HepG2 (cell line): ENCODE measurements around the gene ATP5F1C. TPM values are rescaled to one million over a fixed set of nuclear protein-coding genes. Genes with fewer than 3 reads are reported as not detected.

Experiments used
- ATAC-seq: fragments of 200-7000 bp; cut with Tn5 transposase; 3 replicates; pipeline ENCODE4 v1.9.1; 2020; ENCODE audit warnings: mild to moderate bottlenecking, moderate library complexity
- BruUV-seq: library from RNA; stranded (reverse); fragments of 400-500 nt; replicated peaks from 2 replicates; lab custom pipeline; 2021; lab: Mats Ljungman, UMichigan
- CTCF ChIA-PET: fragments of 300-600 bp; formaldehyde crosslinking; extraction: SDS; loops from one replicate; lab custom pipeline; 2021; ENCODE audit warnings: low total read pairs, inconsistent platforms, low intra/inter-chr PET ratio; lab: Yijun Ruan, JAX
- POLR2A ChIA-PET: fragments of 350-600 bp; sonication (Branson Sonifier 250); formaldehyde crosslinking; loops from one replicate; lab custom pipeline; 2020; ENCODE audit warnings: antibody characterized with exemption, inconsistent platforms; lab: Yijun Ruan, JAX
- DNase-seq: peaks from one replicate; pipeline ENCODE4 v3.0.0-alpha.2; 2015; ENCODE audit warnings: low spot score
- FAIRE-seq: peaks from 3 replicates; lab custom pipeline; 2011; peaks lifted over from hg19 to GRCh38; lab: Jason Lieb, UNC
- H2AFZ ChIP-seq: one replicate; pipeline ENCODE4 v1.6.1; 2011; ENCODE audit warnings: low read length, inconsistent platforms
- H3K27ac ChIP-seq: fragments of 300-600 bp; 3 replicates; pipeline ENCODE4 v1.8.0; 2011; ENCODE audit warnings: mixed run types, mild to moderate bottlenecking, mixed read lengths, low read length, inconsistent platforms; ENCODE audit not compliant: insufficient read depth; ENCODE audit errors: extremely low read length
- H3K27me3 ChIP-seq, 2 experiments: fragments of 200-600 bp in 1 of 2; 2 replicates in 1 of 2; 3 replicates in 1 of 2; pipeline versions ENCODE4 v1.6.0 to v1.8.0; 2011; ENCODE audit warnings: low read length in 2 of 2, mild to moderate bottlenecking in 2 of 2, moderate library complexity in 2 of 2, inconsistent platforms in 1 of 2; ENCODE audit not compliant: insufficient read depth in 2 of 2, control insufficient read depth in 1 of 2
- H3K36me3 ChIP-seq, 2 experiments: fragments of 200-600 bp in 1 of 2; replicated peaks in 1 of 2; 2 replicates in 1 of 2; 3 replicates in 1 of 2; pipeline versions ENCODE4 v1.5.1 to v1.8.0; 2011; ENCODE audit warnings: low read length in 2 of 2, inconsistent platforms in 1 of 2; ENCODE audit not compliant: insufficient read depth in 2 of 2, control insufficient read depth in 1 of 2
- H3K4me1 ChIP-seq: 2 replicates; pipeline ENCODE4 v1.5.1; 2012; ENCODE audit warnings: low read length, inconsistent platforms; ENCODE audit not compliant: insufficient read depth
- H3K4me2 ChIP-seq: 2 replicates; pipeline ENCODE4 v1.6.0; 2011; ENCODE audit warnings: low read depth, low read length, inconsistent platforms
- H3K4me3 ChIP-seq, 3 experiments: fragments of 200-600 bp in 1 of 3; sonication (generic), shearing (Covaris generic) in 1 of 3; replicated peaks in 1 of 3; 2 replicates each; pipeline ENCODE4 v1.5.1; 2011 to 2016; ENCODE audit warnings: low read length in 3 of 3, inconsistent platforms in 2 of 3, low read depth in 2 of 3, mild to moderate bottlenecking in 2 of 3, control low read depth in 1 of 3, mixed read lengths in 1 of 3; ENCODE audit not compliant: insufficient read depth in 1 of 3
- H3K79me2 ChIP-seq: one replicate; pipeline ENCODE4 v1.6.1; 2011; ENCODE audit warnings: low read length, inconsistent platforms; ENCODE audit not compliant: insufficient read depth
- H3K9ac ChIP-seq: 2 replicates; pipeline ENCODE4 v1.6.0; 2011; ENCODE audit warnings: mild to moderate bottlenecking, low read depth, low read length, inconsistent platforms; ENCODE audit not compliant: insufficient read depth
- H3K9me3 ChIP-seq: 2 replicates; pipeline ENCODE4 v1.5.1; 2012; ENCODE audit warnings: mild to moderate bottlenecking, low read length
- H4K20me1 ChIP-seq: 2 replicates; pipeline ENCODE4 v1.6.0; 2011; ENCODE audit warnings: inconsistent platforms, mild to moderate bottlenecking, low read length, moderate library complexity; ENCODE audit not compliant: insufficient read depth
- FOXP4 ChIP-seq: sonication (generic); formaldehyde crosslinking; IDR thresholded peaks from 2 replicates; pipeline ENCODE4 v1.4.0; 2020; ENCODE audit warnings: missing genetic modification reagents
- HOXA3 ChIP-seq: sonication (generic); formaldehyde crosslinking; IDR thresholded peaks from 2 replicates; pipeline ENCODE4 v1.5.0; 2020; ENCODE audit warnings: missing genetic modification reagents
- KMT2A ChIP-seq: sonication (generic); formaldehyde crosslinking; IDR thresholded peaks from 2 replicates; pipeline ENCODE4 v1.4.0; 2020; ENCODE audit warnings: missing genetic modification reagents
- LRRFIP1 ChIP-seq: sonication (generic); formaldehyde crosslinking; conservative IDR thresholded peaks from 2 replicates; pipeline ENCODE4 v1.4.0; 2020; ENCODE audit warnings: missing genetic modification reagents
- MAZ ChIP-seq, 2 experiments: sonication (generic) in 1 of 2; formaldehyde crosslinking in 1 of 2; IDR thresholded peaks; 2 replicates each; pipeline versions ENCODE4 v1.5.0 to v1.6.1; 2012 to 2020; ENCODE audit warnings: low read depth in 2 of 2, mild to moderate bottlenecking in 2 of 2, borderline replicate concordance in 1 of 2, improper control_type of control experiment in 1 of 2, low read length in 1 of 2, missing genetic modification reagents in 1 of 2, moderate library complexity in 1 of 2
- MBNL3 ChIP-seq: fragments of 250-450 bp; sonication (Bioruptor Pico); conservative IDR thresholded peaks from 2 replicates; pipeline ENCODE4 v1.8.0; 2022; ENCODE audit warnings: mild to moderate bottlenecking, inconsistent platforms
- REXO4 ChIP-seq: sonication (generic); formaldehyde crosslinking; IDR thresholded peaks from 2 replicates; pipeline ENCODE4 v1.8.0; 2022; ENCODE audit warnings: missing genetic modification reagents, mild to moderate bottlenecking, borderline replicate concordance
- SMARCC2 ChIP-seq: fragments of 450-650 bp; IDR thresholded peaks from 2 replicates; pipeline ENCODE4 v1.6.1; 2017; ENCODE audit warnings: antibody characterized with exemption, mild to moderate bottlenecking
- STAT5B ChIP-seq: sonication (generic); formaldehyde crosslinking; IDR thresholded peaks from 2 replicates; pipeline ENCODE4 v1.4.0; 2020; ENCODE audit warnings: missing genetic modification reagents
- SUZ12 ChIP-seq: fragments of 150-350 bp; IDR thresholded peaks from 2 replicates; pipeline ENCODE4 v1.6.1; 2014; ENCODE audit warnings: low read depth, low read length
- TCF7 ChIP-seq: sonication (generic); IDR thresholded peaks from 2 replicates; pipeline ENCODE4 v1.6.1; 2016; ENCODE audit warnings: antibody characterized with exemption, low read depth
- TFDP2 ChIP-seq: sonication (generic); formaldehyde crosslinking; IDR thresholded peaks from 2 replicates; pipeline ENCODE4 v1.4.0; 2020; ENCODE audit warnings: missing genetic modification reagents
- ZFP62 ChIP-seq: sonication (generic); formaldehyde crosslinking; IDR thresholded peaks from 2 replicates; pipeline ENCODE4 v1.4.0; 2020; ENCODE audit warnings: missing genetic modification reagents
- ZFP82 ChIP-seq: sonication (generic); formaldehyde crosslinking; IDR thresholded peaks from 2 replicates; pipeline ENCODE4 v1.5.1; 2020; ENCODE audit warnings: mild to moderate bottlenecking, missing genetic modification reagents, borderline replicate concordance
- ZNF205 ChIP-seq: IDR thresholded peaks from 2 replicates; pipeline ENCODE4 v1.6.1; 2018; ENCODE audit warnings: missing biosample characterization, missing genetic modification reagents
- ZNF619 ChIP-seq: sonication (generic); formaldehyde crosslinking; IDR thresholded peaks from 2 replicates; pipeline ENCODE4 v1.4.0; 2020; ENCODE audit warnings: mild to moderate bottlenecking, missing genetic modification reagents
- ZNF781 ChIP-seq: sonication (generic); formaldehyde crosslinking; IDR thresholded peaks from 2 replicates; pipeline ENCODE4 v1.5.1; 2020; ENCODE audit warnings: borderline replicate concordance, mild to moderate bottlenecking, missing genetic modification reagents; ENCODE audit errors: not compliant biosample characterization
- ZNF782 ChIP-seq: sonication (generic); formaldehyde crosslinking; IDR thresholded peaks from 2 replicates; pipeline ENCODE4 v1.4.0; 2020; ENCODE audit warnings: missing genetic modification reagents, mild to moderate bottlenecking, borderline replicate concordance
- WGBS: methylation state at CpG from one replicate; pipeline ENCODE4 v1.1.6; 2017; ENCODE audit warnings: low lambda C conversion rate; 5-methylcytosine and 5-hydroxymethylcytosine counted together
- in situ Hi-C: cut with HindIII; loops from 2 replicates; pipeline ENCODE4 v1.10.0; 2017; ENCODE audit warnings: low pct_unique_long_range_greater_than_20kb; ENCODE audit not compliant: extremely low pct_ligation_motif_present
- intact Hi-C: fragments of 100-400 bp; cut with micrococcal nuclease; formaldehyde crosslinking; loops from one replicate; pipeline ENCODE4 v1.10.0; 2022; ENCODE audit not compliant: unreplicated experiment
- polyA plus RNA-seq, 8 experiments: library from polyadenylated mRNA; depleted of rRNA in 3 of 8; stranded (reverse) in 7 of 8; unstranded in 1 of 8; fragments of >200 nt; fragmentation: Illumina TruSeq in 4 of 8; extraction: Trizol in 4 of 8; gene quantifications; 2 replicates each; pipeline versions ENCODE4 v1.2.1 to v1.2.3, GENCODE V29; 2011 to 2016; ENCODE audit warnings: low read depth in 4 of 8, missing spikeins in 1 of 8, mixed read lengths in 1 of 8; ENCODE audit not compliant: insufficient read depth in 1 of 8
- total RNA-seq, 5 experiments: library from RNA; depleted of rRNA; stranded (reverse); fragments of >200 nt; fragmentation: Illumina TruSeq; extraction: Trizol; gene quantifications; 2 replicates each; pipeline ENCODE4 v1.2.3, GENCODE V29; 2016; ENCODE audit warnings: low read depth in 1 of 5

Gene ATP5F1C
- total and polyA plus RNA-seq, 2 of the 13 experiments (the other 11 are each of a cell fraction or from before 2014, with no cell fraction given): 407 to 416 TPM

- TF ChIP-seq TFDP2 (CRISPR knock-in tag) (no peak), ZNF782 (CRISPR knock-in tag) (no peak), ZFP82 (no peak), TCF7 (no peak), SUZ12 (no peak)
Measured at GRCh38 chr10:7813481-7813880, 25.5 kb downstream of the ATP5F1C start (continued).

- ATAC-seq: peak; percentile 12; the same call in 1 of the 3 replicates
- no peak for DNase-seq
- Histone ChIP-seq H4K20me1 (no peaks in the 10 kb centered on the region; the same call in 1 of the 2 replicates), H3K36me3 (peaks cover 0 to 2% of the 10 kb centered on the region in 2 experiments; a peak in 2 of 5 replicates), H3K27me3 (no peaks in the 10 kb centered on the region; a peak in 1 of 5 replicates), H3K9me3 (no peaks in the 10 kb centered on the region), H3K79me2 (peaks cover 24% of the 10 kb centered on the region), H2AFZ (no peak overlapping the region), H3K4me3 (peak overlapping the region; percentile 78 to 99 (median 96)), H3K9ac (peak overlapping the region; percentile 87), H3K27ac (no peak overlapping the region)
- WGBS: under 1% methylated on average over 12 of the region's 12 CpGs
- FAIRE-seq: no peak
- CTCF ChIA-PET: no interaction called here
- intact Hi-C loops: loop anchor here (5.0 kb wide), 1 partner anchor 60 kb away; no protein-coding TSS in a partner anchor
- TF ChIP-seq MBNL3 (CRISPR knock-in tag) (no peak), STAT5B (CRISPR knock-in tag) (no peak), ZNF205 (CRISPR knock-in tag) (no peak), LRRFIP1 (CRISPR knock-in tag) (no peak), ZNF619 (CRISPR knock-in tag) (no peak), ZFP62 (no peak), FOXP4 (CRISPR knock-in tag) (no peak), HOXA3 (CRISPR knock-in tag) (no peak), SMARCC2 (no peak), MAZ (IDR thresholded peaks at IDR 0.05; ENCODE audit: borderline replicate concordance, low read depth, low read length) (no peak), MAZ (CRISPR knock-in tag; IDR thresholded peaks at IDR 0.05; ENCODE audit: low read depth) (no peak), KMT2A (no peak), ZNF781 (CRISPR knock-in tag) (no peak), REXO4 (CRISPR knock-in tag) (no peak)
- TF ChIP-seq, all 625 proteins: peak for 0
- POLR2A ChIA-PET: interaction anchor here (0.9 to 3.3 kb wide), 9 partner anchors 8 to 292 kb away, joined by 3 to 56 read pairs (median 4); partner anchors contain the start of genes ATP5F1C and KIN
- in situ Hi-C loops: no loop called here
- H3K4me2 ChIP-seq: peak overlapping the region; percentile 76
- peaks cover 46% of the 10 kb centered on the region for H3K4me1 ChIP-seq
- BruUV-seq: no TSS peak
Measured at GRCh38 chr10:7817576-7817975, 29.6 kb downstream of the ATP5F1C start.
